ENCODE measurements around the gene GPR32.
A peak's percentile ranks its signal among the peaks of the same experiment; 100 is the strongest.
"Not testable (repeated sequence)": the region's sequence is repeated elsewhere in the genome, so short reads cannot be mapped to it uniquely, and the experiment has no call there.

GPR32 gene

GRCh38 chr19:50796128-50796633, 25.9 kb downstream of the GPR32 start:
- Mint-ChIP-seq H3K4me1 (ENCODE audit: low read depth) (no peaks in the 10 kb centered on the region), H3K4me3 (no peak overlapping the region), H3K27me3 (peaks cover 2% of the 10 kb centered on the region), H3K27ac (no peak overlapping the region), H3K36me3 (ENCODE audit: low read depth) (peaks cover 44% of the 10 kb centered on the region), H3K9me3 (no peaks in the 10 kb centered on the region)
- intact Hi-C loops (cut with micrococcal nuclease), result no loop called here

GRCh38 chr19:50796634-50797428, 26.6 kb downstream of the GPR32 start:
- H3K27ac Mint-ChIP-seq, result no peak overlapping the region
- H3K27me3 Mint-ChIP-seq, result peaks cover 2% of the 10 kb centered on the region
- H3K4me3 Mint-ChIP-seq, result no peak overlapping the region
- H3K9me3 Mint-ChIP-seq, result no peaks in the 10 kb centered on the region
- peaks cover 50% of the 10 kb centered on the region for H3K36me3 Mint-ChIP-seq (ENCODE audit: low read depth)
- intact Hi-C loops (cut with micrococcal nuclease), result no loop called here
- no peaks in the 10 kb centered on the region for H3K4me1 Mint-ChIP-seq (ENCODE audit: low read depth)

- intact Hi-C loops (cut with micrococcal nuclease), result no loop called here
- Mint-ChIP-seq H3K27ac (no peak overlapping the region), H3K27me3 (peaks cover 2% of the 10 kb centered on the region), H3K9me3 (no peaks in the 10 kb centered on the region), H3K4me3 (no peak overlapping the region), H3K4me1 (ENCODE audit: low read depth) (no peaks in the 10 kb centered on the region), H3K36me3 (ENCODE audit: low read depth) (peaks cover 56% of the 10 kb centered on the region)
Observed at GRCh38 chr19:50797429-50797780, 27.1 kb downstream of the GPR32 start.

GRCh38 chr19:50797781-50798658, 27.8 kb downstream of the GPR32 start:
- Mint-ChIP-seq H3K4me1 (ENCODE audit: low read depth) (peaks cover 5% of the 10 kb centered on the region), H3K9me3 (no peaks in the 10 kb centered on the region), H3K27ac (no peak overlapping the region), H3K27me3 (peaks cover 2% of the 10 kb centered on the region), H3K36me3 (ENCODE audit: low read depth) (peaks cover 56% of the 10 kb centered on the region), H3K4me3 (no peak overlapping the region)
- intact Hi-C loops (cut with micrococcal nuclease), result no loop called here

- intact Hi-C loops (cut with micrococcal nuclease), result no loop called here
- peaks cover 2% of the 10 kb centered on the region for H3K27me3 Mint-ChIP-seq
- H3K4me1 Mint-ChIP-seq (ENCODE audit: low read depth), result peaks cover 14% of the 10 kb centered on the region
- no peak overlapping the region for H3K27ac Mint-ChIP-seq
- peaks cover 56% of the 10 kb centered on the region for H3K36me3 Mint-ChIP-seq (ENCODE audit: low read depth)
- H3K9me3 Mint-ChIP-seq, result no peaks in the 10 kb centered on the region
- no peak overlapping the region for H3K4me3 Mint-ChIP-seq
Observed at GRCh38 chr19:50798659-50799546, 28.6 kb downstream of the GPR32 start.

GRCh38 chr19:50799547-50799851, 29.2 kb downstream of the GPR32 start:
- H3K27ac Mint-ChIP-seq, result no peak overlapping the region
- H3K9me3 Mint-ChIP-seq, result no peaks in the 10 kb centered on the region
- H3K4me3 Mint-ChIP-seq, result no peak overlapping the region
- H3K27me3 Mint-ChIP-seq, result no peaks in the 10 kb centered on the region
- intact Hi-C loops (cut with micrococcal nuclease), result no loop called here
- H3K36me3 Mint-ChIP-seq (ENCODE audit: low read depth), result peaks cover 60% of the 10 kb centered on the region
- peaks cover 16% of the 10 kb centered on the region for H3K4me1 Mint-ChIP-seq (ENCODE audit: low read depth)

GRCh38 chr19:50801107-50801506, 30.8 kb downstream of the GPR32 start:
- peaks cover 68% of the 10 kb centered on the region for H3K36me3 Mint-ChIP-seq (ENCODE audit: low read depth)
- H3K4me1 Mint-ChIP-seq (ENCODE audit: low read depth), result peaks cover 24% of the 10 kb centered on the region
- no peaks in the 10 kb centered on the region for H3K27me3 Mint-ChIP-seq
- no peak overlapping the region for H3K4me3 Mint-ChIP-seq
- intact Hi-C loops (cut with micrococcal nuclease), result loop anchor here (10.0 kb wide), 1 partner anchor 76 kb away; the partner anchor contains the start of gene CLEC11A
- H3K9me3 Mint-ChIP-seq, result no peaks in the 10 kb centered on the region
- H3K27ac Mint-ChIP-seq, result no peak overlapping the region

- peak overlapping the region; percentile 100 for H3K27ac Mint-ChIP-seq
- peak overlapping the region; percentile 100 for H3K4me3 Mint-ChIP-seq
- H3K27me3 Mint-ChIP-seq, result no peaks in the 10 kb centered on the region
- H3K9me3 Mint-ChIP-seq, result no peaks in the 10 kb centered on the region
- peaks cover 24% of the 10 kb centered on the region for H3K4me1 Mint-ChIP-seq (ENCODE audit: low read depth)
- H3K36me3 Mint-ChIP-seq (ENCODE audit: low read depth), result peaks cover 46% of the 10 kb centered on the region
- intact Hi-C loops (cut with micrococcal nuclease), result loop anchor here (10.0 kb wide), 1 partner anchor 79 kb away; the partner anchor contains the start of gene CLEC11A
Observed at GRCh38 chr19:50803633-50804419, 33.6 kb downstream of the GPR32 start.

- Mint-ChIP-seq H3K36me3 (ENCODE audit: low read depth) (peaks cover 38% of the 10 kb centered on the region), H3K9me3 (no peaks in the 10 kb centered on the region), H3K27ac (peak overlapping the region; percentile 100), H3K4me1 (ENCODE audit: low read depth) (peaks cover 24% of the 10 kb centered on the region), H3K4me3 (peak overlapping the region; percentile 100), H3K27me3 (no peaks in the 10 kb centered on the region)
- intact Hi-C loops (cut with micrococcal nuclease), result loop anchor here (10.0 kb wide), 1 partner anchor 80 kb away; the partner anchor contains the start of gene CLEC11A
Observed at GRCh38 chr19:50804420-50805272, 34.4 kb downstream of the GPR32 start.

GRCh38 chr19:50808856-50809255, 38.6 kb downstream of the GPR32 start:
- H3K27me3 Mint-ChIP-seq, result peaks cover 14% of the 10 kb centered on the region
- H3K4me1 Mint-ChIP-seq (ENCODE audit: low read depth), result peaks cover 10% of the 10 kb centered on the region
- H3K9me3 Mint-ChIP-seq, result no peaks in the 10 kb centered on the region
- no peak overlapping the region for H3K4me3 Mint-ChIP-seq
- intact Hi-C loops (cut with micrococcal nuclease), result loop anchor here (10.0 kb wide), 1 partner anchor 84 kb away; the partner anchor contains the start of gene CLEC11A
- H3K27ac Mint-ChIP-seq, result no peak overlapping the region
- peaks cover 12% of the 10 kb centered on the region for H3K36me3 Mint-ChIP-seq (ENCODE audit: low read depth)

- H3K36me3 Mint-ChIP-seq (ENCODE audit: low read depth); intact Hi-C loops (cut with micrococcal nuclease); H3K9me3 Mint-ChIP-seq; H3K27ac Mint-ChIP-seq; H3K4me1 Mint-ChIP-seq (ENCODE audit: low read depth); H3K4me3 Mint-ChIP-seq: not testable (repeated sequence)
- peaks cover 37% of the 10 kb centered on the region for H3K27me3 Mint-ChIP-seq
Observed at GRCh38 chr19:50811622-50812238, 41.5 kb downstream of the GPR32 start.

GRCh38 chr19:50812474-50812873, 42.2 kb downstream of the GPR32 start:
- H3K4me3 Mint-ChIP-seq, result no peak overlapping the region
- peaks cover 44% of the 10 kb centered on the region for H3K27me3 Mint-ChIP-seq
- H3K36me3 Mint-ChIP-seq (ENCODE audit: low read depth), result no peaks in the 10 kb centered on the region
- no peaks in the 10 kb centered on the region for H3K4me1 Mint-ChIP-seq (ENCODE audit: low read depth)
- H3K27ac Mint-ChIP-seq, result no peak overlapping the region
- intact Hi-C loops (cut with micrococcal nuclease), result no loop called here
- H3K9me3 Mint-ChIP-seq, result no peaks in the 10 kb centered on the region
